ENCODE data around the gene SLC9C2. TPM values are rescaled to one million over a fixed set of nuclear protein-coding genes. Genes with fewer than 3 reads are reported as not detected.
"Not testable (repeated sequence)": the region's sequence is repeated elsewhere in the genome, so short reads cannot be mapped to it uniquely, and the experiment has no call there.

The SLC9C2 gene
- total RNA-seq, 4 donors from 2014 or later = not detected

- no peak for DNase-seq
- Histone ChIP-seq H3K4me1 (no peaks in the 10 kb centered on the region), H3K4me3 (no peak overlapping the region), H3K9me3 (no peaks in the 10 kb centered on the region), H3K36me3 (no peaks in the 10 kb centered on the region), H3K27me3 (no peaks in the 10 kb centered on the region), H3K27ac (no peak overlapping the region)
- TF ChIP-seq POLR2A (IDR thresholded peaks at IDR 0.05) (no peak), CTCF (IDR thresholded peaks at IDR 0.05) (no peak)
These were observed 34.4 kb downstream of the SLC9C2 start for GRCh38 chr1:173568483-173568882.

- DNase-seq, H3K9me3 ChIP-seq, H3K27me3 ChIP-seq, H3K4me1 ChIP-seq, H3K36me3 ChIP-seq, H3K27ac ChIP-seq, H3K4me3 ChIP-seq: not testable (repeated sequence)
These were observed 39.0 kb downstream of the SLC9C2 start for GRCh38 chr1:173563846-173564245.

- Histone ChIP-seq H3K9me3 (no peaks in the 10 kb centered on the region), H3K4me1 (no peaks in the 10 kb centered on the region), H3K27ac (no peak overlapping the region), H3K36me3 (no peaks in the 10 kb centered on the region), H3K27me3 (no peaks in the 10 kb centered on the region), H3K4me3 (no peak overlapping the region)
- no peak for DNase-seq
- TF ChIP-seq CTCF (IDR thresholded peaks at IDR 0.05) = no peak
- no peak for TF ChIP-seq POLR2A (IDR thresholded peaks at IDR 0.05)
These were observed 40.1 kb downstream of the SLC9C2 start for GRCh38 chr1:173562813-173563212.

- TF ChIP-seq CTCF (IDR thresholded peaks at IDR 0.05) (no peak), POLR2A (IDR thresholded peaks at IDR 0.05) (no peak)
- H3K4me1 ChIP-seq = no peaks in the 10 kb centered on the region
- H3K27ac ChIP-seq = no peak overlapping the region
- no peaks in the 10 kb centered on the region for H3K36me3 ChIP-seq
- H3K4me3 ChIP-seq = no peak overlapping the region
- DNase-seq = no peak
- H3K9me3 ChIP-seq = no peaks in the 10 kb centered on the region
- H3K27me3 ChIP-seq = no peaks in the 10 kb centered on the region
These were observed 41.6 kb downstream of the SLC9C2 start for GRCh38 chr1:173561263-173561662.

- Histone ChIP-seq H3K27ac (no peak overlapping the region), H3K9me3 (no peaks in the 10 kb centered on the region), H3K36me3 (no peaks in the 10 kb centered on the region), H3K27me3 (no peaks in the 10 kb centered on the region), H3K4me3 (no peak overlapping the region), H3K4me1 (no peaks in the 10 kb centered on the region)
- no peak for TF ChIP-seq CTCF (IDR thresholded peaks at IDR 0.05)
- no peak for TF ChIP-seq POLR2A (IDR thresholded peaks at IDR 0.05)
- no peak for DNase-seq
These were observed 42.5 kb downstream of the SLC9C2 start for GRCh38 chr1:173560285-173560880.

GRCh38 chr1:173555651-173556305 is 47.1 kb downstream of the SLC9C2 start:
- Histone ChIP-seq H3K4me1 (no peaks in the 10 kb centered on the region), H3K4me3 (no peak overlapping the region), H3K9me3 (no peaks in the 10 kb centered on the region), H3K27me3 (no peaks in the 10 kb centered on the region), H3K36me3 (no peaks in the 10 kb centered on the region), H3K27ac (no peak overlapping the region)
- no peak for DNase-seq
- TF ChIP-seq CTCF (IDR thresholded peaks at IDR 0.05) (no peak), POLR2A (IDR thresholded peaks at IDR 0.05) (no peak)

Measured in Peyer's patch (tissue), 4 donors.